Spleen (tissue), 11 donors: ENCODE measurements around the gene NMUR1. TPM values are rescaled to one million over a fixed set of nuclear protein-coding genes. Genes with fewer than 3 reads are reported as not detected.

Experiments
- DNase-seq: peaks from one replicate; pipeline ENCODE4 v3.0.0-alpha.2; 2020
- H3K27ac ChIP-seq, 8 donors: fragments of 200-600 bp; sonication (generic) in 7 of 8; 1 replicate in 4 of 8; 2 replicates in 4 of 8; pipeline versions ENCODE4 v1.5.0 to v1.8.0; 2016 to 2021; ENCODE audit warnings: inconsistent platforms in 4 of 8, mild to moderate bottlenecking in 4 of 8, moderate library complexity in 1 of 8
- H3K27me3 ChIP-seq, 7 donors: fragments of 200-600 bp; sonication (generic) in 6 of 7; replicated peaks in 1 of 7; 1 replicate in 4 of 7; 2 replicates in 3 of 7; pipeline versions ENCODE4 v1.5.0 to v1.8.0; 2016 to 2021; ENCODE audit warnings: inconsistent platforms in 3 of 7, mild to moderate bottlenecking in 1 of 7
- H3K36me3 ChIP-seq, 6 donors: fragments of 200-600 bp; sonication (generic) in 5 of 6; 1 replicate in 4 of 6; 2 replicates in 2 of 6; pipeline versions ENCODE4 v1.5.0 to v1.8.0; 2016 to 2021; ENCODE audit warnings: inconsistent platforms in 2 of 6
- H3K4me1 ChIP-seq, 6 donors: fragments of 200-600 bp; sonication (generic) in 5 of 6; 1 replicate in 3 of 6; 2 replicates in 3 of 6; pipeline versions ENCODE4 v1.5.0 to v1.8.0; 2016 to 2021; ENCODE audit warnings: inconsistent platforms in 3 of 6
- H3K4me3 ChIP-seq, 8 donors: fragments of 200-600 bp; sonication (generic) in 7 of 8; 1 replicate in 4 of 8; 2 replicates in 4 of 8; pipeline versions ENCODE4 v1.5.0 to v1.8.0; 2016 to 2021; ENCODE audit warnings: inconsistent platforms in 4 of 8, mild to moderate bottlenecking in 4 of 8, moderate library complexity in 2 of 8
- H3K9me3 ChIP-seq, 8 donors: fragments of 200-600 bp; sonication (generic) in 7 of 8; 1 replicate in 4 of 8; 2 replicates in 4 of 8; pipeline versions ENCODE4 v1.5.0 to v1.8.0; 2016 to 2021; ENCODE audit warnings: inconsistent platforms in 4 of 8
- CTCF ChIP-seq, 11 experiments: fragments of 200-600 bp in 7 of 11; fragments of 450-650 bp in 4 of 11; sonication (generic) in 4 of 11; IDR thresholded peaks in 8 of 11; conservative IDR thresholded peaks in 3 of 11; 1 replicate in 7 of 11; 2 replicates in 4 of 11; pipeline versions ENCODE4 v1.4.0 to v1.8.0; 2016 to 2021; ENCODE audit warnings: antibody characterized with exemption in 11 of 11, inconsistent platforms in 4 of 11, mild to moderate bottlenecking in 1 of 11
- POLR2A ChIP-seq, 3 donors: fragments of 450-650 bp; IDR thresholded peaks; one replicate each; pipeline ENCODE4 v1.5.1; 2017; ENCODE audit warnings: antibody characterized with exemption in 3 of 3, mild to moderate bottlenecking in 1 of 3
- POLR2AphosphoS5 ChIP-seq, 3 donors: sonication (generic); formaldehyde crosslinking; IDR thresholded peaks; one replicate each; pipeline ENCODE4 v1.5.1; 2017; ENCODE audit warnings: antibody characterized with exemption in 3 of 3
- WGBS, 5 donors: extraction: QIAGEN DNeasy Blood & Tissue Kit in 3 of 5; methylation state at CpG; one replicate each; pipeline versions ENCODE4 v1.1.5 to v1.1.7; 2013 to 2018; 5-methylcytosine and 5-hydroxymethylcytosine counted together
- intact Hi-C: fragments of 100-400 bp; cut with DNase I; formaldehyde crosslinking; loops from one replicate; pipeline ENCODE4 v1.15.0; 2023; ENCODE audit warnings: low total_unique reads
- polyA plus RNA-seq, 3 donors: library from polyadenylated mRNA; stranded (reverse); fragments of 200-250 nt; gene quantifications; one replicate each; pipeline ENCODE4 v1.2.1, GENCODE V29; 2013
- total RNA-seq, 7 donors: library from RNA; depleted of rRNA in 3 of 7; stranded (reverse); fragments of >200 nt in 3 of 7; fragmentation: NEBNext Ultra II Directional in 4 of 7; extraction: Animal tissue kit (Norgen Biotek cat#: 25700) in 4 of 7; gene quantifications; one replicate each; pipeline versions ENCODE4 v1.1.0 to v1.2.1, GENCODE V29; 2016 to 2021
- donor health status: healthy with polysubstance abuse.
- donor health status: DM: no; HTN: no; CAD: no; lungs with moderate emphysema.
- donor health status: DM: no; HTN: no; CAD: no.
- donor health status: Bipolar disorder and iron deficiency.
- donor health status: healthy.
- donor health status: DM: no; HTN: no; CAD: no.
- donor health status: DM: yes; HTN: yes; CAD: no.

The NMUR1 gene
- total and polyA plus RNA-seq, 10 donors: 0.32 to 6.2 (median 2.5) TPM

- no peaks in the 10 kb centered on the region for H3K9me3 ChIP-seq
- DNase-seq: no peak
- no peak overlapping the region for H3K27ac ChIP-seq
- TF ChIP-seq POLR2AphosphoS5 (IDR thresholded peaks at IDR 0.05) (no peak), POLR2A (IDR thresholded peaks at IDR 0.05) (no peak), CTCF (IDR thresholded peaks at IDR 0.05 in 8 of 11, conservative IDR thresholded peaks at IDR 0.05 in 3 of 11) (no peak)
- peaks cover 0 to 30% (median 14%) of the 10 kb centered on the region in 6 donors for H3K4me1 ChIP-seq
- no peaks in the 10 kb centered on the region for H3K36me3 ChIP-seq
- no peaks in the 10 kb centered on the region for H3K27me3 ChIP-seq
- intact Hi-C loops: loop anchor here (5.0 kb wide), 1 partner anchor 42 kb away; no protein-coding TSS in a partner anchor
- H3K4me3 ChIP-seq: no peak overlapping the region
- WGBS, 5 donors: 78 to 93% (median 83%) methylated on average over 4 of the region's 4 CpGs
These were observed 14.6 kb downstream of the NMUR1 start for GRCh38 chr2:231515603-231516002.

- H3K4me1 ChIP-seq: peaks cover 0 to 30% (median 14%) of the 10 kb centered on the region in 6 donors
- H3K4me3 ChIP-seq: peak overlapping the region; percentile 47 to 75 (median 64)
- H3K36me3 ChIP-seq: no peaks in the 10 kb centered on the region
- TF ChIP-seq POLR2AphosphoS5 (IDR thresholded peaks at IDR 0.05) (no peak), CTCF (IDR thresholded peaks at IDR 0.05 in 8 of 11, conservative IDR thresholded peaks at IDR 0.05 in 3 of 11) (no peak), POLR2A (IDR thresholded peaks at IDR 0.05) (no peak)
- H3K9me3 ChIP-seq: no peaks in the 10 kb centered on the region
- H3K27me3 ChIP-seq: no peaks in the 10 kb centered on the region
- WGBS, 5 donors: 33 to 49% (median 39%) methylated on average over 7 of the region's 7 CpGs
- DNase-seq: no peak
- intact Hi-C loops: loop anchor here (5.0 kb wide), 1 partner anchor 42 kb away; no protein-coding TSS in a partner anchor
- H3K27ac ChIP-seq: peak overlapping the region; percentile 77 to 92 (median 88)
These were observed 15.3 kb downstream of the NMUR1 start for GRCh38 chr2:231514951-231515297.

- no peaks in the 10 kb centered on the region for H3K36me3 ChIP-seq
- intact Hi-C loops: no loop called here
- peak overlapping the region; percentile 77 to 92 (median 88) for H3K27ac ChIP-seq
- peak overlapping the region; percentile 47 to 75 (median 64) for H3K4me3 ChIP-seq
- peak in 1 of 11 experiments; percentile 32 for TF ChIP-seq CTCF (IDR thresholded peaks at IDR 0.05 in 8 of 11, conservative IDR thresholded peaks at IDR 0.05 in 3 of 11)
- TF ChIP-seq POLR2AphosphoS5 (IDR thresholded peaks at IDR 0.05): peak; percentile 94 to 96 (median 95)
- TF ChIP-seq POLR2A (IDR thresholded peaks at IDR 0.05): peak in 2 of 3 donors; percentile 54 to 61
- no peaks in the 10 kb centered on the region for H3K9me3 ChIP-seq
- 1 to 11% (median 2%) methylated on average over 12 to 87 of the region's 87 CpGs for WGBS, 5 donors
- peaks cover 0 to 30% (median 14%) of the 10 kb centered on the region in 6 donors for H3K4me1 ChIP-seq
- DNase-seq: peak; percentile 98
- H3K27me3 ChIP-seq: no peaks in the 10 kb centered on the region
These were observed 15.9 kb downstream of the NMUR1 start for GRCh38 chr2:231514225-231514950.

- Histone ChIP-seq H3K27me3 (no peaks in the 10 kb centered on the region), H3K36me3 (no peaks in the 10 kb centered on the region), H3K27ac (peak overlapping the region; percentile 72 to 92 (median 88)), H3K9me3 (no peaks in the 10 kb centered on the region), H3K4me3 (peak overlapping the region; percentile 38 to 75 (median 64)), H3K4me1 (peaks cover 0 to 30% (median 14%) of the 10 kb centered on the region in 6 donors)
- TF ChIP-seq CTCF (IDR thresholded peaks at IDR 0.05 in 8 of 11, conservative IDR thresholded peaks at IDR 0.05 in 3 of 11) (no peak), POLR2A (IDR thresholded peaks at IDR 0.05) (no peak), POLR2AphosphoS5 (IDR thresholded peaks at IDR 0.05) (no peak)
- no peak for DNase-seq
- 21 to 24% (median 22%) methylated on average over 7 of the region's 7 CpGs for WGBS, 5 donors
- intact Hi-C loops: no loop called here
These were observed 16.5 kb downstream of the NMUR1 start for GRCh38 chr2:231513746-231514224.
